Measurements from ENCODE around the gene PKD1.

DNA sequence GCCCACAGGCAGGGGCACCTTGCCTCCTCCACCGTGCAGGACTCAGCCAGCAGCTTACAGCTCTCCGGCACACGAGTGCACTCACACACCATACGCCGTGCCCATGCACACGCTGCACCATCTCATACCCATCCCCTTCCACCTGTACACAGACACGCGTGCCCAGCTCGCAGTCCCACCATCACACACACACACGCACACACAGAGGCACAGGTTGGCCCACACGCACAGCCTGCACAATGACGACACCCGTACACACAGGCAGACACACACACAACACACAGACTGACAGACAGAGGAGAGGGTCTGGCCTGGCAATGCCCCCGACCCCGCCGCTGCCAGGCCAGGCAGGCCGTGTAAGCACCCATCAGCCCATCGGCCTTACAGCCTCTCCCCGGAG lies 48.6 kb upstream of the PKD1 start:
- TF ChIP-seq FOXM1 (IDR thresholded peaks at IDR 0.05; ENCODE audit: borderline replicate concordance), result no peak
- TF ChIP-seq SP1 (IDR thresholded peaks at IDR 0.05), result no peak
- TF ChIP-seq CTBP1 (IDR thresholded peaks at IDR 0.05; ENCODE audit: borderline replicate concordance), result no peak
- no peak for TF ChIP-seq LEF1 (IDR thresholded peaks at IDR 0.05; ENCODE audit: borderline replicate concordance)
- TF ChIP-seq BHLHE40 (IDR thresholded peaks at IDR 0.05; ENCODE audit: borderline replicate concordance), result no peak
- TF ChIP-seq TARDBP (IDR thresholded peaks at IDR 0.05), result no peak
- no peak for TF ChIP-seq HDGF (IDR thresholded peaks at IDR 0.05; ENCODE audit: borderline replicate concordance)
- no peak for TF ChIP-seq FOXA1 (IDR thresholded peaks at IDR 0.05)
- no peak for TF ChIP-seq ELF4 (IDR thresholded peaks at IDR 0.05)
- TF ChIP-seq ZNF384 (IDR thresholded peaks at IDR 0.05), result no peak
- TF ChIP-seq SUZ12 (IDR thresholded peaks at IDR 0.05), result no peak
- TF ChIP-seq NFRKB (IDR thresholded peaks at IDR 0.05), result no peak
